ENCODE measurements around the gene S100A3.
"Not testable (repeated sequence)": the region's sequence is repeated elsewhere in the genome, so short reads cannot be mapped to it uniquely, and the experiment has no call there.

S100A3 gene

DNA sequence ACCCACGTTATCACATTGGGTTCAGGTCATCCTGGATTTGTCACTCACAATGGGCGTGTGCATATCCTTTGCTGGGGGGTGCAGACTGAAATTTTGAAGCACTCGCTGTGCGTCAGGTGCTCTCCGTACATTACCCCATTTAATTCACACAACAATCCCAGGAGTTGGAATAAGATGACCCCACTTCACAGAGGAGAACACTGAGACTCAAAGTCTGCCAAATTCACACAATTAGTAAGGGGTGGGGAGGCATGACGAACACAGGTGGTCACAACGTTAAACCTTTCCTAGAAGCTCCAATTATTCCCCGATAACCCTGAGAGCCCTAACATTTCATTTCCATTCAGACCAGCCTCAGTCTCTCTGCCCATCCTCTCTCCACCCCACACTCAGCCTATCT lies 20.4 kb upstream of the S100A3 start:
- no peak for DNase-seq (ENCODE audit: low read depth in 2 of 2)

- peak; percentile 62 to 68 for DNase-seq (ENCODE audit: low read depth in 2 of 2)
Observed at GRCh38 chr1:153568367-153569099, 19.5 kb upstream of the S100A3 start.

DNA sequence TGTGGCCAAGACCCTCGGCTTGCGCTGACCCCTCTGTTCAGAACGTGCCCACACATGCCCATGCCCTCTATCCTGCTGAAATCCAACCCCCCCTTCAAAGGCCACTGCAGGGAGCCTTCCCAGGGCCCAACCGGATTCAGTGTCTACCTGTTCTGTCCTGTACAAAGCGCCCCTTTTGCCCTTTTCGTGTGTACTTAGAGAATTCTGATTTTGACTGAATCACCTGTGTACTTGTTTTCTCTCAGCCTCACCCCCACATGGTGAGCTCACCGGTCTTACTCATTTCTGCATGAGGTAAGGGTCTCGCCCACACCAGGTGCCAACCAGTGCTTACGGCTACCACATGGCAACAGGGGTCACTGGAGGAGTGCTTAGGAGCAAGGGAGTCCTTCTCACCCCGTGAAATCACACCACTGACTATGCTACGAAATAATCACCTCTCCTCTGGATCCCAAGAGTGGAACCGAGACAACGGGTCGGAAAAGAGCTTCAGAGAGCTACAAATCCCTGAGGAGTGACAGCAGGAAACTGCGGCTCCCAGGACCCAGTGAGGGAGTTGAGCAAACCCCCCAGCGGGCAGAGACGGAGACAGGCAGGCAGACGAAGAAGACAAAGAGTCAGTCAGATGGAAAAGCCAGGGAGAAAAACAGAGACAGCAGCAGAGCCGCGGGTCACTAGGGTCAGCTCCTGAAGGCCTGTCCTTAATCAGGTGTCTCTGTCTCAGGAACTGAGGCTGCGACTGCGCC lies 18.7 kb upstream of the S100A3 start:
- DNase-seq (ENCODE audit: low read depth in 2 of 2): no peak

DNA sequence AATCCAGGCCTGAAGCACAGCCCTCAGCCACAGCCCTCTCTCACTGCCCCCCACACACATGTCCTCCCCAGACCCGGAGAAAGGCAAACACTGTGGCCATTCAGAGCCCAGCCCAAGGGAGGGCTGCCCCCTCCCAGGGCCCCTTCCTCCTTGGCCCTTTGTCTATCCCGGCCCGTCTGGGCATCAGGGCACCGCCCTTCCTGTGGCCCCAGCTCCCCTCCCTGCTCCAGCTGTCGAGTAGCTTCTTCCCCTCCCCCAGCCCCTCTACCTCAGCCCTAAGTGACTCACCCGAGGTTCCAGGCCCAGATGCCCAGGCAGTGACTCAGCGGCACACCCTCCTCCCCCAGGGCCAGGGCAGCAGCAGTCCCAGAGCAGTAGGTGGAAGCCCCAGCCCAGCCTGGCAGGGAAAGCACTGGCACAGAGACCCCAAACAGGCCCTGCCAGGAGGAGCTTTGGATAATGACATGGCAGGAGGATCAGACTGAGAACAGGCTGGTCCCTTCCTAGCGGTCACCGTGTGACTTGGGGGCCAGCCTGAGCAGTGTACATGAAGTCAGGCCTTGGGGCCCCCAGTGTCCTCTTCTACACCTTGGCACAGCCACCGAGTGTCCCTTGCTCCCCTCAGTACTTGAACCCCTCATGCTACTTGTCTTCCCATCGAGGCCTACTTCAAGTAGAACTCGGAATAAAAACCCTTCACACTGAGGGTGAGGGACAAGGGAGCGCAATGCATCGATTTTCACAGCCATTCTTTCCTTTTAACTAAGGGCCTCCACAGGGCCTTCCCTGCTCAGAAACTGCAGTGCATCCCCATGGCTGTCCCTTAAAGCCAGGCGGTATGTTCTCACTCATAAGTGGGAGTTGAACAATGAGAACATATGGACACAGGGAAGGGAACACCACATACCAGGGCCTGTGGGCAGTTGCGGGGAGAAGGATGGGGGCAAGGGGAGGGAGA lies 17.6 kb upstream of the S100A3 start:
- DNase-seq (ENCODE audit: low read depth in 2 of 2): peak; percentile 65 to 81

GRCh38 chr1:153565529-153566374 lies 16.7 kb upstream of the S100A3 start, which contains the start of gene S100A2:
S100A2 (minus strand) TSS chr1:153565844; CDS start chr1:153563877, 1,967 bp downstream.
- DNase-seq (ENCODE audit: low read depth in 2 of 2): peak in 1 of 2 donors; percentile 9

GRCh38 chr1:153563991-153564390 lies 14.9 kb upstream of the S100A3 start:
- no peak for DNase-seq (ENCODE audit: low read depth in 2 of 2)

- no peak for DNase-seq (ENCODE audit: low read depth in 2 of 2)
Observed at GRCh38 chr1:153563483-153563901, 14.4 kb upstream of the S100A3 start.

DNA sequence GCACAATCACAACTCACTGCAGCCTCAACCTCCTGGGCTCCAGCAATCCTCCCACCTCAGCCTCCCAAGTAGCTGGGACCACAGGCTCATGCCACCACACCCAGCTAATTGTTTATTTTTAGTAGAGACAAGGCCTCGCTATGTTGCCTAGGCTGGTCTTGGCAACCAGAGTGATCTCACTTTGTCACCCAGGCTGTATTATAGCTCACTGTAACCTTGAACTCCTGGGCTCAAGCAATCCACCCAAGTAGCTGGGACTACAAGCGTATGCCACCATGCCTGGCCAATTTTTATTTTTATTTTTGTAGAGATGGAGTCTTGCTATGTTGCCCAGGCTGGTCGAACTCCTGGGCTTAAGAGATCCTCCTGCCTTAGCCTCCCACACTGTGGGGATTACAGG lies 13.0 kb upstream of the S100A3 start:
- not testable (repeated sequence) for DNase-seq (ENCODE audit: low read depth in 2 of 2)

- no peak for DNase-seq (ENCODE audit: low read depth in 2 of 2)
Observed at GRCh38 chr1:153561466-153561985, 12.5 kb upstream of the S100A3 start.

- no peak for DNase-seq (ENCODE audit: low read depth in 2 of 2)
Observed at GRCh38 chr1:153560771-153561465, 11.9 kb upstream of the S100A3 start.

- no peak for DNase-seq (ENCODE audit: low read depth in 2 of 2)
Observed at GRCh38 chr1:153560241-153560640, 11.2 kb upstream of the S100A3 start.

DNA sequence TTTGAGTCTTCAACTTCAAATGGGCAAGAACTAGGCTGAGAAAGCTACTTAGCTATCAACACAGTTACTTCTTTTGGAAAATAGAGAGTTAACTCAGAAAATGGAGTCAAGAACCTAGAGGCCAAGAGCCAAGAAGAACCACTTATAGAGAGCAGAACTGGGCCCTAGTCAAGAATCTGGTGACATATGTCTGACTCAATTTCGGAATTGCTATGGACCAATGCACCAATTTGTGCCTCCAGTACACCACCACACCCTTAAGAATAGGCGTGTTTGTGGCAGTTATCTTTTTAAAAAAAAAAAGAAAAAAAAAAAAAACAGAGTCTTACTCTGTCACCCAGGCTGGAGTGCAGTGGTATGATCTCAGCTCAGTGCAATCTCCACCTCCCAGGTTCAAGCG lies 8.8 kb upstream of the S100A3 start:
- DNase-seq (ENCODE audit: low read depth in 2 of 2): no peak

- DNase-seq (ENCODE audit: low read depth in 2 of 2): no peak
Observed at GRCh38 chr1:153556348-153556747, 7.3 kb upstream of the S100A3 start.

GRCh38 chr1:153553830-153554541 lies 4.9 kb upstream of the S100A3 start:
- no peak for DNase-seq (ENCODE audit: low read depth in 2 of 2)

GRCh38 chr1:153553096-153553495 lies 4.0 kb upstream of the S100A3 start:
- DNase-seq (ENCODE audit: low read depth in 2 of 2): no peak

GRCh38 chr1:153552335-153552734 lies 3.3 kb upstream of the S100A3 start:
- DNase-seq (ENCODE audit: low read depth in 2 of 2): no peak

GRCh38 chr1:153550827-153551500 lies 1.9 kb upstream of the S100A3 start:
- no peak for DNase-seq (ENCODE audit: low read depth in 2 of 2)

DNA sequence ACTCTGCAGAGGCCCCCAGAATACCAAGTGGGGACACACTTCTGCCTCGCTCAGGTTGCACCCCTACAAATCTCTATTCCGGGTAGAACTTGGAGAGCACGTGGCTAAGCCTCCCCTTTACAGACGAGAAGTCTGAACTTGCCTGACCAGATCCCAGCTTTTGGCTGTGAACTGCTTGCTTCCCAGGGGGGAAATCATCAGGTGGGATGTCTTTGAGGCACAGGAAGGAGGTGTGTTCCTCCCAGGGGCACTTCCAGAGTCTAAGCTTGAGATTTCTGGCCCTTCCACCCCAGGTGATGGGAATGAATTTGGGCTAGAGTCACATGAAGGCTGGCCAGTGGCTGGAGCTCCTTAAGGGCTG lies 1.3 kb upstream of the S100A3 start:
- no peak for DNase-seq (ENCODE audit: low read depth in 2 of 2)

Data from stimulated activated CD8-positive, alpha-beta memory T cell treated with anti-CD3 and anti-CD28 coated beads, Interleukin-2, amount 100 ng/mL, for 1 hour (primary cell).